ENCODE results near the gene PILRB. TPM values are rescaled to one million over a fixed set of nuclear protein-coding genes. Genes with fewer than 3 reads are reported as not detected.

The PILRB gene
- total RNA-seq, 1 donor from 2014 or later: 21.1 TPM

GRCh38 chr7:100367251-100367620, 9.3 kb downstream of the PILRB start:
- H3K4me3 ChIP-seq (ENCODE audit: insufficient read depth, low read depth, low read length): no peak overlapping the region
- H3K4me1 ChIP-seq (ENCODE audit: insufficient read depth, low read length): no peaks in the 10 kb centered on the region
- H2AFZ ChIP-seq (ENCODE audit: low read depth, low read length): no peak overlapping the region
- no peak for FAIRE-seq
- Mint-ChIP-seq H3K9me3 (ENCODE audit: unreplicated experiment) (no peaks in the 10 kb centered on the region), H3K4me1 (ENCODE audit: low read depth, unreplicated experiment) (no peaks in the 10 kb centered on the region), H3K27ac (ENCODE audit: unreplicated experiment) (no peak overlapping the region), H3K27me3 (ENCODE audit: low read depth, unreplicated experiment) (no peaks in the 10 kb centered on the region), H3K4me3 (ENCODE audit: unreplicated experiment) (no peak overlapping the region), H3K36me3 (ENCODE audit: low read depth, unreplicated experiment) (peaks cover 20% of the 10 kb centered on the region)
- H3K9ac ChIP-seq (ENCODE audit: low read length): no peak overlapping the region
- no peaks in the 10 kb centered on the region for H3K9me3 ChIP-seq (ENCODE audit: insufficient read depth, low read depth, low read length)
- no peaks in the 10 kb centered on the region for H3K27me3 ChIP-seq (ENCODE audit: insufficient read depth, low read length)
- H3K4me2 ChIP-seq (ENCODE audit: low read length): no peak overlapping the region
- H3K27ac ChIP-seq (ENCODE audit: low read depth, low read length): no peak overlapping the region
- H4K20me1 ChIP-seq (ENCODE audit: insufficient read depth, low read length): no peaks in the 10 kb centered on the region
- no peak for TF ChIP-seq CTCF (IDR thresholded peaks at IDR 0.05; ENCODE audit: insufficient read depth, low read depth, low read length)
- no peak for TF ChIP-seq EZH2 (IDR thresholded peaks at IDR 0.05; ENCODE audit: insufficient read depth, low read length)
- H3K79me2 ChIP-seq (ENCODE audit: insufficient read depth, low read length): no peaks in the 10 kb centered on the region
- DNase-seq (ENCODE audit: low read depth): no peak
- peaks cover 15% of the 10 kb centered on the region for H3K36me3 ChIP-seq (ENCODE audit: insufficient read depth, low read length)

- Histone ChIP-seq H3K27ac (ENCODE audit: low read depth, low read length) (no peak overlapping the region), H4K20me1 (ENCODE audit: insufficient read depth, low read length) (no peaks in the 10 kb centered on the region), H3K36me3 (ENCODE audit: insufficient read depth, low read length) (peaks cover 8% of the 10 kb centered on the region), H3K4me1 (ENCODE audit: insufficient read depth, low read length) (no peaks in the 10 kb centered on the region), H2AFZ (ENCODE audit: low read depth, low read length) (no peak overlapping the region), H3K79me2 (ENCODE audit: insufficient read depth, low read length) (no peaks in the 10 kb centered on the region), H3K9me3 (ENCODE audit: insufficient read depth, low read depth, low read length) (no peaks in the 10 kb centered on the region), H3K9ac (ENCODE audit: low read length) (no peak overlapping the region), H3K4me2 (ENCODE audit: low read length) (no peak overlapping the region), H3K4me3 (ENCODE audit: insufficient read depth, low read depth, low read length) (no peak overlapping the region), H3K27me3 (ENCODE audit: insufficient read depth, low read length) (no peaks in the 10 kb centered on the region)
- Mint-ChIP-seq H3K36me3 (ENCODE audit: low read depth, unreplicated experiment) (peaks cover 16% of the 10 kb centered on the region), H3K27ac (ENCODE audit: unreplicated experiment) (peak overlapping the region; percentile 69), H3K27me3 (ENCODE audit: low read depth, unreplicated experiment) (no peaks in the 10 kb centered on the region), H3K4me3 (ENCODE audit: unreplicated experiment) (no peak overlapping the region), H3K9me3 (ENCODE audit: unreplicated experiment) (no peaks in the 10 kb centered on the region), H3K4me1 (ENCODE audit: low read depth, unreplicated experiment) (no peaks in the 10 kb centered on the region)
- no peak for FAIRE-seq
- no peak for DNase-seq (ENCODE audit: low read depth)
- TF ChIP-seq EZH2 (IDR thresholded peaks at IDR 0.05; ENCODE audit: insufficient read depth, low read length) (no peak), CTCF (IDR thresholded peaks at IDR 0.05; ENCODE audit: insufficient read depth, low read depth, low read length) (no peak)
Measured at GRCh38 chr7:100367676-100368613, 10.0 kb downstream of the PILRB start.

- Mint-ChIP-seq H3K27ac (ENCODE audit: unreplicated experiment) (no peak overlapping the region), H3K9me3 (ENCODE audit: unreplicated experiment) (no peaks in the 10 kb centered on the region), H3K4me3 (ENCODE audit: unreplicated experiment) (no peak overlapping the region), H3K4me1 (ENCODE audit: low read depth, unreplicated experiment) (no peaks in the 10 kb centered on the region), H3K36me3 (ENCODE audit: low read depth, unreplicated experiment) (peaks cover 9% of the 10 kb centered on the region), H3K27me3 (ENCODE audit: low read depth, unreplicated experiment) (no peaks in the 10 kb centered on the region)
- DNase-seq (ENCODE audit: low read depth): no peak
- Histone ChIP-seq H3K27me3 (ENCODE audit: insufficient read depth, low read length) (no peaks in the 10 kb centered on the region), H3K4me3 (ENCODE audit: insufficient read depth, low read depth, low read length) (no peak overlapping the region), H4K20me1 (ENCODE audit: insufficient read depth, low read length) (no peaks in the 10 kb centered on the region), H3K27ac (ENCODE audit: low read depth, low read length) (no peak overlapping the region), H3K4me1 (ENCODE audit: insufficient read depth, low read length) (no peaks in the 10 kb centered on the region), H3K36me3 (ENCODE audit: insufficient read depth, low read length) (peaks cover 2% of the 10 kb centered on the region), H3K4me2 (ENCODE audit: low read length) (no peak overlapping the region), H2AFZ (ENCODE audit: low read depth, low read length) (no peak overlapping the region), H3K9ac (ENCODE audit: low read length) (no peak overlapping the region), H3K79me2 (ENCODE audit: insufficient read depth, low read length) (no peaks in the 10 kb centered on the region), H3K9me3 (ENCODE audit: insufficient read depth, low read depth, low read length) (no peaks in the 10 kb centered on the region)
- no peak for FAIRE-seq
- TF ChIP-seq EZH2 (IDR thresholded peaks at IDR 0.05; ENCODE audit: insufficient read depth, low read length): no peak
- TF ChIP-seq CTCF (IDR thresholded peaks at IDR 0.05; ENCODE audit: insufficient read depth, low read depth, low read length): no peak
Measured at GRCh38 chr7:100369105-100369504, 11.2 kb downstream of the PILRB start.
